HG03159 (cell line): Measurements from ENCODE around the gene L1CAM.

Experiments used
- ATAC-seq: cut with Tn5 transposase; IDR thresholded peaks from one replicate; pipeline ENCODE4 v1.9.1; 2021; ENCODE audit warnings: mild to moderate bottlenecking, moderate library complexity; ENCODE audit not compliant: unreplicated experiment

Gene L1CAM

GRCh38 chrX:153879741-153880439 lies 6.1 kb downstream of the L1CAM start:
- ATAC-seq = no peak

GRCh38 chrX:153878969-153879653 lies 6.9 kb downstream of the L1CAM start:
- ATAC-seq = no peak

- no peak for ATAC-seq
Observed at GRCh38 chrX:153878345-153878744, 7.6 kb downstream of the L1CAM start.

GRCh38 chrX:153877571-153878261 lies 8.3 kb downstream of the L1CAM start:
- no peak for ATAC-seq

GRCh38 chrX:153876112-153876491 lies 9.9 kb downstream of the L1CAM start:
- ATAC-seq = no peak

GRCh38 chrX:153875391-153876111 lies 10.4 kb downstream of the L1CAM start:
- no peak for ATAC-seq

- no peak for ATAC-seq
Observed at GRCh38 chrX:153874366-153875125, 11.4 kb downstream of the L1CAM start.

GRCh38 chrX:153874085-153874365 lies 11.9 kb downstream of the L1CAM start:
- no peak for ATAC-seq

GRCh38 chrX:153873282-153874084 lies 12.5 kb downstream of the L1CAM start:
- ATAC-seq = no peak

- ATAC-seq = no peak
Observed at GRCh38 chrX:153871946-153872878, 13.8 kb downstream of the L1CAM start.

- no peak for ATAC-seq
Observed at GRCh38 chrX:153871451-153871850, 14.5 kb downstream of the L1CAM start.

- no peak for ATAC-seq
Observed at GRCh38 chrX:153870791-153871360, 15.1 kb downstream of the L1CAM start.

- ATAC-seq = no peak
Observed at GRCh38 chrX:153870288-153870690, 15.7 kb downstream of the L1CAM start.

GRCh38 chrX:153869473-153870287 lies 16.3 kb downstream of the L1CAM start:
- no peak for ATAC-seq

GRCh38 chrX:153868576-153869472 lies 17.1 kb downstream of the L1CAM start:
- ATAC-seq = no peak

GRCh38 chrX:153867671-153868070 lies 18.3 kb downstream of the L1CAM start:
- no peak for ATAC-seq

GRCh38 chrX:153867139-153867538 lies 18.8 kb downstream of the L1CAM start:
- no peak for ATAC-seq
